Stimulated activated CD4-positive, alpha-beta T cell treated with anti-CD3 and anti-CD28 coated beads, Interleukin-4, amount 100 ng/mL, for 48 hours (primary cell): Measurements from ENCODE around the gene RAD52.

ENCODE experiments used
- DNase-seq, 2 donors: peaks; one replicate each; pipeline ENCODE4 v3.0.0-alpha.2; 2020; ENCODE audit warnings: low read depth in 2 of 2

Gene RAD52

DNA sequence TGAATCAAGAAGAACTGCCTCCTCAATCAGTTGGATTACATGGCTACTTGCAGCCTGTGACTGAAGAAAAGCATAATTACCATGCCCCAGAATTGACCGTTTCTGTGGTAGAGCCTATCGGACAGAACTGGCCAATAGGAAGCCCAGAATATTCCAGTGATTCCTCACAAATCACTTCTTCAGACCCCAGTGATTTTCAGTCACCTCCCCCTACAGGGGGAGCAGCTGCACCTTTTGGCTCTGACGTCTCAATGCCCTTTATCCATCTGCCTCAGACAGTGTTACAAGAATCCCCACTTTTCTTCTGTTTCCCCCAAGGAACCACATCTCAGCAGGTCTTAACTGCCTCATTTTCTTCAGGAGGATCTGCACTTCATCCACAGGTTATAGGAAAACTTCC, 80.8 kb downstream of the RAD52 start:
- no peak for DNase-seq

DNA sequence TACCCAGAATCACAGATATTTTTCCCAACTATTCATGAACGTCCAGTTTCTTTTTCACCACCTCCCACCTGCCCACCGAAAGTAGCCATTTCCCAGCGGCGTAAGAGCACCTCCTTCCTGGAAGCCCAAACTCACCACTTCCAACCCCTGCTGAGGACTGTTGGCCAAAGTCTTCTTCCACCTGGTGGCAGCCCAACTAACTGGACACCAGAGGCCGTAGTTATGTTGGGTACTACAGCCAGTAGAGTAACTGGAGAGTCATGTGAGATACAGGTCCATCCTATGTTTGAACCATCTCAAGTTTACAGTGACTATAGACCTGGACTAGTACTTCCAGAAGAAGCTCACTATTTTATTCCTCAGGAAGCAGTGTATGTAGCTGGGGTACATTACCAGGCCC, 81.6 kb downstream of the RAD52 start:
- no peak for DNase-seq

DNA sequence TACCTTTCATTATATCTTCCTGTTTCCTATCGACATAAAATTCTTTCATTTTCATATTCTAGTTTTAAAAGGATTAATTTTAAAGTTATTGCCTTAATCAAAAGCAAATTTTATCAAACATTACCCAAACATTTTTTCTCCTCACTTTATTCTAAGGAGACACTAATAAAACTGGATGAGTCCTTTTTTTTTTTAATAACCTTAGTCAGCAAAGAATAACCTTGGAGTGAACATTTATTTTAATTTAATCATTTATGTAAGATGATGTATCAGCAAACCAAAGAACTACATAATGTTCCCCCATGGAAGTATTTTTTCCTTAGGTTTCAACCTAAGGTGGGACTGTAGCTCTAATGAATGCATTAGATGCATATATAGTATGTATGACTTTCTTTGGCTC, 83.9 kb downstream of the RAD52 start:
- no peak for DNase-seq

DNA sequence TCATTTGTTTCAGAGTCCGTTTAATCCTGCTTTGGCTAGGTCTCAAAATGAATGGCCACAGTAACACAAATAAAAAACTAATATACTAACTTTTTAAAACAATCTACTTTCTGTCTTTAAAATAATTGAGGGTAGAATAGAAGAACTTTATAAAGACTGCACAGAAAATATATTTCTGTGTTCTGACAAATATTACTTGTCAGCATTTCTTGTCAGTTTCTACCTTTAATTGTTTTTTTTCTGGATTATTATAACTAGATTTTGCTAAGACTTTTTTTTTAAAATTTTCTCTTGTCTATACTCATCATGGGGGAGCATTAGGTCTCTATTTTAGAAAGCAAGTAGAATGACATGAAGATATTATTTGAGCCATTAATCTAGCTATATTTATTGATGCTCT, 86.2 kb downstream of the RAD52 start:
- DNase-seq, result no peak

DNA sequence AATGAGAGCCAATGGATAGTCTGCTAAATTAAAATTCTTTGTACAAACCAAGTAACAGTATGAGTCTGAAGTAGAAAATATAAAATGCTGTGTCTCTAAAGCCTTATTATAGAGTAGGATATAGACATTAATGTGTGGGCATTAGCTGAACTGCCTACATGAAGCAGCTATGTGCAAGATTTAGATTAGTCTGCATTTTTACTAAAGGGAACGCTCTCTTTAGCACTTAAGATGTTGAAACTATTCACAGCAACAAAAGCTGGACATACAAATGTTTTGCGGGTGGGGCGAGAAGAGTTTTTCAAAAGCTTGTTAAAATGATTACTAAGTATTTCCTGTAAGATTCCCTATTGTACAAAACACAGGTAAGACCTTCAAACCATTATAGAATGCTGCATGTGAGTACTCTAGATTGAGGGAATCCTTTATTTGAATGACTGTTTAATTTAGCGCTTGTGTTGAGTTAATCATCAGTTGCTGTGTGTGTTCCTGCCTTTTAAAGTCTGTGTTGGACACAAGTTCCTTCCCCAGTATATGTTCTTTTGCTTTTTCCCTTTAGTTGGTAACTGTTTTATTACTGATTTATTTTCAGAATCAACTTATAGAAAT, 87.1 kb downstream of the RAD52 start:
- no peak for DNase-seq
